PC-3 (cell line): ENCODE measurements around the gene UBAC2. TPM values are rescaled to one million over a fixed set of nuclear protein-coding genes. Genes with fewer than 3 reads are reported as not detected.

Source experiments
- ATAC-seq: fragments of 200-7000 bp; cut with Tn5 transposase; 2 replicates; pipeline ENCODE4 v1.9.1; 2020; ENCODE audit warnings: mild to moderate bottlenecking, moderate library complexity
- BruUV-seq: library from RNA; stranded (reverse); fragments of 400-500 nt; replicated peaks from 2 replicates; lab custom pipeline; 2021; lab: Mats Ljungman, UMichigan
- CTCF ChIA-PET: fragments of 300-600 bp; sonication (Branson Sonifier 250); formaldehyde crosslinking; loops from one replicate; lab custom pipeline; 2022; ENCODE audit warnings: antibody characterized with exemption; lab: Charles Lee
- POLR2A ChIA-PET: fragments of 300-600 bp; sonication (Branson Sonifier 250); formaldehyde crosslinking; loops from one replicate; lab custom pipeline; 2022; ENCODE audit warnings: antibody characterized with exemption; ENCODE audit not compliant: unreplicated experiment; lab: Charles Lee
- DNase-seq: peaks from one replicate; pipeline ENCODE4 v3.0.0-alpha.2; 2015
- H2AFZ ChIP-seq: fragments of 300-600 bp; sonication (generic); 2 replicates; pipeline ENCODE4 v1.6.0; 2016; ENCODE audit warnings: antibody characterized with exemption, low read length
- H3F3A ChIP-seq: fragments of 300-600 bp; sonication (generic); one replicate; pipeline ENCODE4 v1.6.0; 2017; ENCODE audit warnings: antibody characterized with exemption, low read length, control low read depth, mild to moderate bottlenecking; ENCODE audit not compliant: unreplicated experiment
- H3K27ac ChIP-seq: fragments of 300-600 bp; sonication (generic); 2 replicates; pipeline ENCODE4 v1.5.1; 2016; ENCODE audit warnings: mild to moderate bottlenecking, low read length
- H3K27me3 ChIP-seq: fragments of 300-600 bp; sonication (generic); 2 replicates; pipeline ENCODE4 v1.6.1; 2016; ENCODE audit warnings: low read length, mixed read lengths
- H3K36me3 ChIP-seq: fragments of 300-600 bp; sonication (generic); 2 replicates; pipeline ENCODE4 v1.6.1; 2016; ENCODE audit warnings: low read depth, mixed run types, low read length, mixed read lengths
- H3K4me1 ChIP-seq: fragments of 300-600 bp; sonication (generic); 2 replicates; pipeline ENCODE4 v1.5.1; 2016; ENCODE audit warnings: low read length; ENCODE audit not compliant: insufficient read depth
- H3K4me2 ChIP-seq: fragments of 300-600 bp; sonication (generic); 2 replicates; pipeline ENCODE4 v1.6.0; 2016; ENCODE audit warnings: low read length
- H3K4me3 ChIP-seq: fragments of 300-600 bp; sonication (generic); 2 replicates; pipeline ENCODE4 v1.5.1; 2016; ENCODE audit warnings: mild to moderate bottlenecking, low read length, mixed read lengths
- H3K79me2 ChIP-seq: fragments of 300-600 bp; sonication (generic); 2 replicates; pipeline ENCODE4 v1.6.1; 2017; ENCODE audit warnings: low read length, mixed read lengths
- H3K9ac ChIP-seq: fragments of 300-600 bp; sonication (generic); 2 replicates; pipeline ENCODE4 v1.6.0; 2016; ENCODE audit warnings: mild to moderate bottlenecking, low read length
- H3K9me2 ChIP-seq: fragments of 300-600 bp; sonication (generic); replicated peaks from 2 replicates; pipeline ENCODE4 v1.6.1; 2016; ENCODE audit warnings: mixed run types, low read length, mixed read lengths
- H3K9me3 ChIP-seq: fragments of 300-600 bp; sonication (generic); 2 replicates; pipeline ENCODE4 v1.6.1; 2016; ENCODE audit warnings: low read length, mixed read lengths
- H4K20me1 ChIP-seq: fragments of 300-600 bp; sonication (generic); 2 replicates; pipeline ENCODE4 v1.6.1; 2016; ENCODE audit warnings: low read length, mixed read lengths
- CTCF ChIP-seq: fragments of 300-600 bp; sonication (generic); conservative IDR thresholded peaks from 2 replicates; pipeline ENCODE4 v1.5.1; 2017; ENCODE audit warnings: antibody characterized with exemption, low read depth, mild to moderate bottlenecking, low read length
- EZH2 ChIP-seq: fragments of 300-600 bp; sonication (generic); IDR thresholded peaks from one replicate; pipeline ENCODE4 v1.6.1; 2017; ENCODE audit warnings: antibody characterized with exemption, mild to moderate bottlenecking, low read length; ENCODE audit not compliant: unreplicated experiment
- EZH2phosphoT487 ChIP-seq: fragments of 300-600 bp; sonication (generic); IDR thresholded peaks from 2 replicates; pipeline ENCODE4 v1.6.1; 2018; ENCODE audit warnings: mild to moderate bottlenecking, antibody characterized with exemption, low read length, borderline replicate concordance
- intact Hi-C: fragments of 100-400 bp; cut with micrococcal nuclease; formaldehyde crosslinking; loops from 2 replicates; pipeline ENCODE4 v1.9.0; 2023
- total RNA-seq: library from RNA; depleted of rRNA; stranded (reverse); fragments of >200 nt; gene quantifications from 2 replicates; pipeline ENCODE4 v1.2.3, GENCODE V29; 2014

The UBAC2 gene
- total RNA-seq, 1 experiment from 2014 or later, result 34.5 TPM

GRCh38 chr13:99376924-99377323 is 176.3 kb downstream of the UBAC2 start:
- Histone ChIP-seq H3F3A (no peaks in the 10 kb centered on the region), H3K4me1 (no peaks in the 10 kb centered on the region), H3K36me3 (no peaks in the 10 kb centered on the region), H3K4me3 (no peak overlapping the region), H2AFZ (no peak overlapping the region), H3K27ac (no peak overlapping the region), H3K4me2 (no peak overlapping the region), H4K20me1 (no peaks in the 10 kb centered on the region), H3K79me2 (no peaks in the 10 kb centered on the region), H3K9me3 (no peaks in the 10 kb centered on the region), H3K9me2 (no peaks in the 10 kb centered on the region), H3K27me3 (no peaks in the 10 kb centered on the region), H3K9ac (no peak overlapping the region)
- no TSS peak for BruUV-seq
- DNase-seq (no peak), ATAC-seq (no peak)
- TF ChIP-seq EZH2 (no peak), CTCF (no peak), EZH2phosphoT487 (no peak)
- CTCF ChIA-PET, result no interaction called here
- intact Hi-C loops, result no loop called here
- POLR2A ChIA-PET, result no interaction called here

GRCh38 chr13:99377641-99378040 is 177.0 kb downstream of the UBAC2 start:
- H2AFZ ChIP-seq, result no peak overlapping the region
- H3K36me3 ChIP-seq, result no peaks in the 10 kb centered on the region
- no TSS peak for BruUV-seq
- H3K4me1 ChIP-seq, result no peaks in the 10 kb centered on the region; the same call in 1 of the 2 replicates
- H3K9me3 ChIP-seq, result no peaks in the 10 kb centered on the region
- no peaks in the 10 kb centered on the region for H3K79me2 ChIP-seq
- H4K20me1 ChIP-seq, result no peaks in the 10 kb centered on the region
- TF ChIP-seq EZH2phosphoT487 (no peak), EZH2 (no peak), CTCF (no peak)
- POLR2A ChIA-PET, result interaction anchor here (0.6 kb wide), 1 partner anchor 176 kb away, joined by 5 read pairs; no protein-coding TSS in a partner anchor
- H3K27me3 ChIP-seq, result no peaks in the 10 kb centered on the region
- H3K27ac ChIP-seq, result no peak overlapping the region
- no peak overlapping the region for H3K4me3 ChIP-seq
- intact Hi-C loops, result no loop called here
- no peaks in the 10 kb centered on the region for H3F3A ChIP-seq
- H3K9ac ChIP-seq, result no peak overlapping the region
- no peak overlapping the region for H3K4me2 ChIP-seq
- no peak for ATAC-seq
- no peak for DNase-seq
- CTCF ChIA-PET, result no interaction called here
- no peaks in the 10 kb centered on the region for H3K9me2 ChIP-seq

GRCh38 chr13:99378985-99379733 is 178.5 kb downstream of the UBAC2 start:
- Histone ChIP-seq H3K79me2 (no peaks in the 10 kb centered on the region), H3K36me3 (no peaks in the 10 kb centered on the region), H3K27me3 (no peaks in the 10 kb centered on the region), H3K9me2 (no peaks in the 10 kb centered on the region), H3K4me2 (no peak overlapping the region), H4K20me1 (no peaks in the 10 kb centered on the region), H3K27ac (no peak overlapping the region), H3K9me3 (no peaks in the 10 kb centered on the region), H3K4me3 (no peak overlapping the region), H3F3A (no peaks in the 10 kb centered on the region), H3K4me1 (no peaks in the 10 kb centered on the region; the same call in 1 of the 2 replicates), H2AFZ (no peak overlapping the region), H3K9ac (no peak overlapping the region)
- DNase-seq, result no peak
- ATAC-seq, result no peak
- intact Hi-C loops, result no loop called here
- ChIA-PET CTCF (no interaction called here), POLR2A (no interaction called here)
- TF ChIP-seq EZH2phosphoT487, result no peak
- no peak for TF ChIP-seq CTCF
- TF ChIP-seq EZH2, result no peak
- no TSS peak for BruUV-seq
